GM12874 (cell line): ENCODE results near the gene CLTB.

Source experiments
- CTCF ChIP-seq: IDR thresholded peaks from 2 replicates; pipeline ENCODE4 v1.5.1; 2011; ENCODE audit warnings: low read depth, mild to moderate bottlenecking, control low read depth, low read length, moderate library complexity; ENCODE audit not compliant: insufficient read depth

The CLTB gene

GRCh38 chr5:176425138-176425537 lies 8.8 kb upstream of the CLTB start:
- TF ChIP-seq CTCF = no peak

- TF ChIP-seq CTCF = no peak
Measured at GRCh38 chr5:176424181-176424580, 7.8 kb upstream of the CLTB start.

DNA sequence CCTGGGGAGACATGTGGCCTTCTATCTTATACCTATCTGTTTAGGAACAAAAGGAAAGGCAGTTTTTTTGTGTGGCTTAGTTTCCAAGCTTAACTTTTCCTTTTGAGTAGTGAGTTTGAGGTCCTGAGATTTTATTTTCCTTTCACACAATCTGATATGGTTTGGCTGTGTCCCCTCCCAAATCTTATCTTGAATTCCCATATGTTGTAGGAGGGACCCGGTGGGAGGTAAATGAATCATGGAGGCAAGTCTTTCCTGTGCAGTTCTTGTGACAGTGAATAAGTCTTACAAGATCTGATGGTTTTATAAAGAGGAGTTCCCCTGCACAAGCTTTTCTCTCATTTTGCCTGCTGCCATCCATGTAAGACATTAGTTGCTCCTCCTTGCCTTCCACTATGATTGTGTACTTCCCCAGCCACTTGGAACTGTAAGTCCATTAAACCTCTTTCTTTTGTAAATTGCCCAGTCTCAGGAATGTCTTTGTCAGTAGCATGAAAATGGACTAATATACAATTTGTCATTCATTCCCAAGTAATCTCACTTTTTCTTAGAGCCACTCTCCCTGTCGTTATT lies 4.7 kb upstream of the CLTB start:
- no peak for TF ChIP-seq CTCF

DNA sequence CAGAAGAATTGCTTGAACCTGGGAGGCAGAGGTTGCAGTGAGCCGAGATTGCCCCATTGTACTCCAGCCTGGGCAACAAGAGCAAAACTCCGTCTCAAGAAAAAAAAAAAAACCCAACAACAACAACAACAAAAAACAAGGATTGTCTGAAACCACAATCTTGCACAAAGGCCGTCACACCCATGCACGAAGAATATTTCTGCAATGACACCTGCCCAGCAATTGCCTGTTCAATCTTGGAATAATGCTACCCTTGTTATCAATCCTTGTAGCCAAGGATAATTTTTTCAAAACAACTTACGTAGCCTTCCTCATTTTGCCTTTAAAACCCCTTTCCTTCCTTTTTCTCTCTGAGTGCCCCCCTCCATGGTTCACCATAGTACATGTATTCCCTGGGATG lies 3.7 kb upstream of the CLTB start:
- TF ChIP-seq CTCF = no peak

GRCh38 chr5:176418251-176418650 lies 1.9 kb upstream of the CLTB start:
- TF ChIP-seq CTCF = no peak

GRCh38 chr5:176416965-176417364 lies 626 bp upstream of the CLTB start:
- TF ChIP-seq CTCF = no peak

DNA sequence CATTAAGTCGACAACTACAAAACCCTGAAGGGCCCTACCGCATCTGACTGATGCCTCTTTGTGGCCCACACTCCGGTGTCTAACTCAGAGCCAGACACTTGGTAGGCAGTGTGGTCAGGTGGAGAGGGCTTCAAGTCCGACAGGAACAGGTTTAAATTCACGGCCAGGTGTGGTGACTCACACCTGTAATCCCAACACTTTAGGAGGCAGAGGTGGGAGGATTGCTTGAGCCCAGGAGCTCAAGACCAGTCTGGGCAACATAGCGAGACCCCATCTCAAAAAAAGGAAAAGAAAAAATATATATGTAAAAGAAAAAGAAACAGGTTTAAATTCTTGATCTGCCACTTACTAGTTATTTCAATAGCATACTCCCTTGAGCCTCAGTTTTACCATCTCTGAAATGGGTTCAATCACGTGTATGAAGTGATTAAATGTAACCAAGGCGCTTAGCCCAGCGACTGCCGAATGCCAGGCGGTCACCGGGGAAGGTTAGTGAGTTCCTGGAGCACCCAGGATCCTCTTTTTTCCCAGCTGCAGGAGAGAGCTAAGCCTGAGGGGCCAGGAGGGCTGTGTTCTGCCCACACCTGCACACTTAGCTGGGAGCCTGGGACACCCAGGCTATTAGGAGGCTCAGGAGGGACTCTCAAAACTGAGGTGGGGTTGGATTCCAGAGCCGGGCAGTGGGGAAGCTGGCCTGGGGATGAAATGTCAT lies 943 bp downstream of the CLTB start:
- no peak for TF ChIP-seq CTCF
